ENCODE measurements around the gene C17orf113. TPM values are rescaled to one million over a fixed set of nuclear protein-coding genes. Genes with fewer than 3 reads are reported as not detected.

C17orf113 gene
- 0.70 TPM in 1 of 2 replicates, not detected in the other for total RNA-seq

DNA sequence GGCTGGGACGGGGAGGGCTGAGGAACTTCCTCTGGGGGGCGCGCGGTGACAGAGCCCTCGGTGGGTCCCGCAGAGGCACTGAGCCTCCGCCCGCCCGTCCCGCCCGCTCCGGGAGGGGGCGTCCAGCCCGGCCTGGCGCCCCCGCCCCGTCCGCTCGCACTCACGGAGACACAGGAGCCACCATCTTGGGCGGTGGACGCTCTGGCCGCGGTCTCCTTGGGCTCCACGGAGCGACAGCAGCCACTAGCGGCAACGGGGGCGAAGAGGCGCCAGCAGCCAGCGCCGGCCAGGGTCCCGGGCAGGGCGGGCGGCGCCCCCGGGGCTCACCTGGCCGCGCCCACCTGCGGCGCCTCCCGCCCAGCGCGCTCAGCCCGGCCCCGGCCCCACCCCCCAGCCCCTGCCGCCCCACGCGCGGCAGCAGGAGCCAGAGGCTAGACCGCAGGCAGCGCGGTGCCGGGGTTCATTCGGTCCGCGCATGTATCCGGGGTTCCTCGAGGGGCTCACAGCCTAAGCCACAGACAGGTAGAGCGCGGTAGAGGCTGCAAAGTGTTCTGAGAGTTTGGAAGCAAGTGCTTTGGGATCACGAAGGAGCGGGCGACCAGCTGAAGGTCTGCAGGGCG, at the start of gene C17orf113:
Gene C17orf113 (minus strand): TSS at position 209 of the 620 bp plus-strand sequence. CDS start 7,225 bp downstream, outside the sequence.
- DNase-seq (ENCODE audit: extremely low read depth, low read depth, low spot score), result no peak

DNA sequence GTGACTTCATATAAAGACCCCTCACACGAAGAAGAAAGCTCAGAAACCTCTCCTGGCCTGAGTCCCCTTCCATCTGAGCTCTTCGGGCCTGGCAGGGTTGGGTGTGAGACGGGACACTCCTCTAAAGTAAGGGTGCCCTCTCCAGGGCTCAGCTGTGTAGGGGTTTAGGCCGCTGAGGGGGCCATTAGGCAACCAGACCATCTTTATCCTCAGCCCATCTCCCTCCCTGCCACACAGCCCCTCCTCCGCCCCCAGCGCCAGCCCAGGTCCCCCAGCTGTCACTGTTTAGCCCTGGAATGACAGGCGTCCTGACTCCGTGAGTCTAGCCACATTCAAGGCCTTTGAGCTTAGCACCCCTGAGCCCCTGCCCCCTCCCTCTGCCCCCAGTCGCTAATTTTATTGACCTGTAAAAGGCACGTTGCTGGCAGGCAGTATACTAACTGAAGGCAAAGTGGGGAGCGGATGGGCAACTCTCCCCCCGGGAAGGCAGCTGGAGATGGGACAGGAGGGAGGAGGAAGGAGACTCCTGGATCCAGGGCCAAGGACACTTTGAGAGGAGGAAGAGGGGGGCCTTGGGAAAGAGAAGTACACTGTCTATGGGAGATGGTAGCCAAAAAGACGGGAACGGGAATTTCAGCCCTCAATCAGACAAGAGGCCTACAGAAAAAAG, 48.5 kb upstream of the C17orf113 start:
- no peak for DNase-seq (ENCODE audit: extremely low read depth, low read depth, low spot score)

DNA sequence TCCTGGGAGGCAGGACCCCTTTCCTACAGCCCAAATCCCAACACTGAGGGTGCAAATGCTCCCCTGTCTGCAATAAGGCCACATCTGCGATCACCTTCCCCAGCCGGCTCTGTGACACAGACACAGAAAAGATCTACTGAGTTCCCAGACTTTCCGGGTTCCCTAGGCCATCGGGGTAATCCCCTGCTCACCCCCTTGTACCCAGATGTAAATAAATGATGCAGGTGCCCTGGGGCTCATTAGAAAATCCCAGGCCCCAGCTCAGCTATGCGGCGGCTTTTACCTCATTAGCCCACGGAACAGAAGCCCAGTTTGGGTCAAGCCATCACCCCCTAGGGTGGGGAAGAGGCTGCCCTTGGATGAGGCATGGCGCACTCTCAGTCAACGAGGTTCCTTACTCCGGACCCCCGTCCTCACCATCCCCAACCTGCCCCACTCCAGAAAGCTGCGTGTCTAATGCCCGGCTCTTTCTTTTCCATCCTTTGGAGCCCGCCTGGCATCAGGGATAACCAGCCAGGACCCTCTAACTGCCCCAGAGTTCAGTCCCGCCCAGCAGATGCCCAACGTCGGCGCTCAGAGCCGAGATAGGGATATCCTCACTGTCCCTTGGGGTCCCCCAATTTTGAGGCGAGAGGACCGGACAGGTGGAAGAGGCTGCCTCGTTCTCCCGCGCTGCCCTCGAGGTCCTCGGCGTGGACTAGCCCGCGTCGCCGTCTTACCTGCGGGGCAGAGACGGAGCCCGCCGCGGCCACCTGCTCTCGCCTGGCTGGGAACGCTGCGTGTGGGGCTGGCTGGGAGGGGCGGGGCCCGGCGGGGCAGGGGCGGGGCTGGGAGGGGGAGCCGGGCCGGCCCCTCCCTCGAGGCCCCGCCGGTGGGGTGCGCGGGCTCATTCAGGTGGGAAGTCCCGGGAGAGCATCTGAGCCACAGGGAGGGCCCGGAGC, 47.6 kb upstream of the C17orf113 start, which contains the start of gene ZNF385C:
Gene ZNF385C (minus strand): TSS at position 783 of the 941 bp plus-strand sequence. CDS start 35,417 bp downstream, outside the sequence.
- DNase-seq (ENCODE audit: extremely low read depth, low read depth, low spot score), result no peak

DNA sequence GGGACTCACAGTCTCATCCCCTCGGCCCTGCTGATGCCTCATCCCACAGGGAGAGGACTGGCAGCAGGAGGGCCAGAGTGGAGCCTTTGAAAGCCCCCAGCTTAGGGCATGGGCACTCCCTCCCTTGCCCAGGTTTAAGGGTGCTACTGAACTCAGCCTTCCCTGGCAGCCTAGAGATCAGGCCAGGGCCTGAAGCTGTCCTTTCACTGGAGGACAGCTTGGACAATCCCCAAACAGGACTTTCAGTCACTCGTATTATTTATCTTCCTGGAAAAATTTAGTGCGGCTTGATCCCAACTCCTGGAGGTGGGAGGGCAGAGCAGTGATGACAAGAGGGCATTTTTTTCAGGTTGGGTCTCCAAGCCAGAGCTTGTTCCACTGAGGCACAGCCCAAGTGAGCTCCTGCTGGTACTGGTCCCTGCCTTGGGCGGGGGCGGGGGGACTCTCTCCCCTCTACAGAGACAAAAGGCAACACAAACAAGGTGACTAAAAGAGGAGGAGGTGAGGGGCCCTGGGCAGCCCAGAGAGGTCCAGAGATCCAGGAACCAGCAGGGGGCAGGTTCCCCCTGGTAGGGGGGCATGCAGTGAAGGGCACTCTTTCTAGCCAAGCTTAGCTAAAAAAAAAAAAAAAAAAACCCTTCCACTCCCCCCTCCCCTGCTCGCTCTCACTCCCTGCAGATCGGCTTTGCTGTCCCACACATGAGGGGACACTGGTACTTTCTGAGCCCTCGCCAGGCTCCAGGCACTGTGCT, 46.1 kb upstream of the C17orf113 start:
- DNase-seq (ENCODE audit: extremely low read depth, low read depth, low spot score), result no peak

DNA sequence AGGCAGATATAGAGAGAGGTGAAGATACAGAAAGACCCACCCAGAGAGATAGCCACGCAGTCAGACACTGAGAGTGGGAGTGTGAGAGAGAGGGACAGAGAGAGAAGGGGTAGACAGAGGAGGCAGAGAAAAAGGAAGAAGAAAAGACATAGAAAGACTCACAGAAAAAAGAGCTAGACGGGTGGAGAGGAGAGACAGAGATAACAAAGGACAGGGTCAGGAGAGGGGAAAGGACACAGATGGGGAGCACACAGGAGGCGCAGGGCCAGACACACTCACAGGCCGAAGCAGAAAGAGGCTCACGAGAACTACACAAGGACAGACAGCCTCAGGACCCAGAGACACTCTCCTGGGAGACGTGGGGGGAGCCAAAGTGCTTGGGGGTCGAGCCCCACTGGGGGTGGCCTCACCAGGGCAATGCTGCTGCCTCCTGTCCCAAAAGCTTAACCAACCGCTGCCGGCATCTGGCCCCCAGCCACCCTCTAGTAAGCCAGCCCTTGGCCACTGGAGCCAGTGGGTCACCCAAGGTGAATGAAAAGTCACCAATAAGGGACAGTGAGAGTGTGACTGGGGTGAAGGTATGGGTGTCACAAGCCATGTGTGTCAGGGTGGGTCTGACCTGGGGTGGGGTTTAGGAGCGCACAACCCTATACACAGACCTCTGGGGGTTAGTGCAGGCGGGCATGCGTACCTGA, 44.1 kb upstream of the C17orf113 start:
- DNase-seq (ENCODE audit: extremely low read depth, low read depth, low spot score), result no peak

DNA sequence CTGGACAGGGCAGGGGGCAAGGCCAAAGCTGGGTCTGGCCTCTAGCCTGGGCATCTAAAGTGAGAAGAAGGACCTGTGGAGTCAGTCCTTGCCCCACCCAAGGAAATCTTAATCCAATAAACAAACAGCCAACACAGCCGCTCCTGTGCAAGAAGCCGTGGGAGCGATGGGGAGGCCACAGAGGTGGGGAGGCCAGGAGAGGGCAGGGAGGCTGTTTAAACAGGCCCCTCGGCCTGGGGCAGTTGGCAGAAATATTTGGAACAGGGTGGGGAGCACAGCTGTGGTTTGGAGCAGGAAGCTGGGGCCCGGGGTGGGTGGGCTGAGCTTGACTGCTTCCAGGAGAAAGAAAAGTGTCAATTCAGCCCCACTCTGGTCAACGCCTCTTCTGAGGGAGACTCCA, 42.5 kb upstream of the C17orf113 start:
- no peak for DNase-seq (ENCODE audit: extremely low read depth, low read depth, low spot score)

DNA sequence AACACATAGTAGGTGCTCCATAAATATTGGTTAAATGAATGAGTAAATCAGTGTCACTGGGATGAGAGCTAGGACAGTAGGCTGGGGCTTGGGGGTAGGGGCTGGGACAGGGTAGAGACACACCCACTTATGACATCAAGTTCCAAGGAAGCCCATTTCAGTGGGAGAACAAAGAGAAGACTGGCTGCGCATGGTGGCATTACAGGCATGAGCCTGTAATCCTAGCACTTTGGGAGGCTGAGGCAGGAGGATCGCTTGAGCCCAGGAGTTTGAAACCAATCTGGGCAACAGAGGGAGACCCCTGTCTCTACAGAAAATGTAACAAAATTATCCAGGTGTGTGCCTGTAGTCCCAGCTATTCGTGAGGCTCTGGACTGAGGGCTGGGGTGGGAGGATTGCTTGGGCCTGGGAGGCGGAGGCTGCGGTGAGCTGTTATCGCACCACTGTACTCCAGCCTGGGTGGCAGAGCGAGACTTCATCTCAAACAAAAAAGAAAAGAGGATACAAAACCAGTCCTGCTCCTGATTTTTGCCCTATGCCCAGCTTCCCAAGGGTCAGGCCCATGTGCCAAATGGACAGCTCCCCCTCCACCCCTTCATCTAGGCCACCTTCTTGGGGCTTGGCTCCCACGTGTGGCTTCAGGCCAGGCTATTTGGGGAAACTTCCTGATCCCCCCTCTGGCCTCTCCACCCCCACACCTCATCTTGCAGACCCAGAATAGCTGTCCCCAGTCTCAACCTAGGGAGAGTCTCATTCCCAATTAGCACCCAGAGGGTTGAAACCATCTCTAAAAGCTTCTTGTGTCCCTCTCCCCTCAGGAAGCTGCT, 40.8 kb upstream of the C17orf113 start:
- DNase-seq (ENCODE audit: extremely low read depth, low read depth, low spot score), result no peak

DNA sequence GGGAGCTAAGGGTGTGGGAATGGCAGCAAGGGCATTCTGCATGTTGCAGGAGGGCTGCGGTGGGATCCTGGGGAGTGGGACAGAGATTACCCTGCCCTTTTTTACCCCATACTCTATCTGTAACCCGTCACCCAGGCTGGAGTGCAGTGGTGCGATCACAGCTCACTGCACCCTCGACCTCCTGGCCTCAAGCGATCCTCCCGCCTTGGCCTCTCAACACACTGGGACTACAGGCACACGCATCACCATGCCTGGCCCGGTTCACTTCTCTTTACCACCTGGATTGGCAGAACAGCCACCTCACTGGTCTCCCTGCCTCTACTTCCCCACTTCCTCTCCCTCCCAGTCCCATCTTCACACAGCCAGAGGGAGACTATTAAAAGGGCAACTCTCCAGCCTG, 38.3 kb upstream of the C17orf113 start:
- no peak for DNase-seq (ENCODE audit: extremely low read depth, low read depth, low spot score)

DNA sequence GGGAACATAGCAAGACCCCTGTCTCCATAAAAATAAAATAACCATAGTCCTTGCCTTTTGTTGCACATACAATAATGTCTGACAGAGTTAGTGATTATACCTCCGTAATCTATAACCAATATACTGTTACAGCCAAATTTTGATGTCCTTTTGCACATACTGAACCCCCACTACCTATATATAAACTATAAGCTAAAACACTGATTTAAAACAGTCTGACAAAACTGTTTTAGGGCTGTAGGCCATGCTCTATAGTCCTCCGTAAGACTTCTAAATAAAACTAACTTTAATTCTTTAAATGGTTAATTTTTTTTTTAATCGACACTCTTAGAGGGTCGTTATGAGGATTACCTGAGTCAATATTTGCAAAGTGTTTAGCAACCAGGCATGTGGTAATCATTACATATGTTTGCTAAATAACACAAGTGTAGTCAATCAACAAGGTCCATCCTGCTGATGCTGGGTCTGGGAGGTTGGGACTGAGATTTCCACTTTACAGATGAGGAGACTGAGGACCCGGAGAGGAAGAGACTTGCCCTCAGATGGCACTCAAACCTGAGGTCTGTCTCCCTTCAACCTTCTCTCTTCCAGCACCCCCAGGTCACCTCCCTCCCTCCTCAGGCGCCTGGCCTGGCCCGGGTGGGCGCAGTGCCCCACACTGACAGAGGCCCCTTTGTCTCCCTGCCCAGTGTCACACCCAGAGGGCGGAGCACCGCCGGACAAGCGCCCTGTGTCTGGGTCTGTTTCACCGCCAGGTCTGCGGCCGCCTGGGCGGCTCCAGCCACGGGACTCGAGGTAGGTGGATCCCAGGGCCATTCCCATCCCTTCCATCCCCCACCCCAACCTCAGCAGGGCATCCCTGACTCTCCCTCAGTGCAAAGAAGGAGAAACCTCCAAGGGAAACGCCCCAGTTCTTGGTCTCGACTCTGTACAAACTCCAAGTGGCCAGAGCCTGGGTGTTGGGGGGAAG, 37.6 kb upstream of the C17orf113 start:
- no peak for DNase-seq (ENCODE audit: extremely low read depth, low read depth, low spot score)

DNA sequence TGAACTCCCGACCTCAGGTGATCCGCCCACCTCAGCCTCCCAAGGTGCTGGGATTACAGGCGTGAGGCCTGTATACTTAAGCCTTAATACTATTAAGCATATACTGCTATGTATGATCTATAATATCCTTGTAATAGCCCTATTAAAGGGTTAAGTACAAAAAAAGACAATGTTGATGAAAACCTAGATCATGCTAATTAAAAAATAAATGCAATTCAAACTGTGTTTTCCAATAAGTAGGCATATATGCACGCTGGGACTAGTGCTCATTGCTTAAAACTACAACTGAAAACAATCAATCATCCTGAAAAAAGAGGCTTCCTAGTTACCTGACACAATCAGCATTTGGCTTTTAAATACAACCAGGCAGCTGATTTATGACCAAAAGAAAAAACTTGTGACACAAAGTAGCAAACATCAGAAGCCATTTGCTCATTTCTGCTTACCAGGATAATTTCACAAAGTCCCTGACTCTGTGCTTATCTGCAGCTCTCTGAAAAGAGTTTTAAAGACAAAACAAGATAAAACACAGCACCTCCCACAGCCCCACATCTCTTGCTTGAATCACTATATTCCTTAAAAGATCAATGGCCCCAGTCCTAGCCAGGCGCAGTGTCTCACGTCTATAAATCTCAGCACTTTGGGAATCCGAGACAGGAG, 36.8 kb upstream of the C17orf113 start:
- no peak for DNase-seq (ENCODE audit: extremely low read depth, low read depth, low spot score)

DNA sequence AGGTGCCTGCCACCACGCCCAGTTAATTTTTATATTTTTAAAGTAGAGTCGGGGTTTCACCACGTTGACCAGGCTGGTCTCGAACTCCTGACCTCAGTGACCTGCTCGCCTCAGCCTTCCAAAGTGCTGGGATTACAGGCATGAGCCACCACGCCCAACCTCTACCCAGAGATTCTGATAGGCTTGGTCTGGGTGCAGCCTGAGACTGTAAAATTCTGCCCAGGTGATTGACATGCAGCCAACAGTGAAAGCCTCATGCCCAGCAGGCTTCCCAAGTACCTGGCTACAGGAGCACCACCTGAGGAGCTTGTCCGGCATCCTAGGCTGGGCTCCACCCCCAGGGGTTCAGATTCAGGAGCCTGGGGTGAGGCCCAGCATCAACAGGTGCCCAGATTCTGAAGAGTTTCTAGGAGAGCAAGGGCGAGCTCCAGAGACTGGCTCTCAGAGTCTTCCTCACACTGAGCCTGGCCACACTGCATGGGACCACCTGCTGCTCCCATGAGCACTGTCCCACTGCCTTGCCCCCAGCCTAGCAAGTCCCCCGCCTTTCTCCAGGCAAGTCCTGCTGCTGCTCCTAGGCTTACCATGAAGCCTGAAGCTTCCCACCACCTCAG, 31.2 kb upstream of the C17orf113 start:
- no peak for DNase-seq (ENCODE audit: extremely low read depth, low read depth, low spot score)

DNA sequence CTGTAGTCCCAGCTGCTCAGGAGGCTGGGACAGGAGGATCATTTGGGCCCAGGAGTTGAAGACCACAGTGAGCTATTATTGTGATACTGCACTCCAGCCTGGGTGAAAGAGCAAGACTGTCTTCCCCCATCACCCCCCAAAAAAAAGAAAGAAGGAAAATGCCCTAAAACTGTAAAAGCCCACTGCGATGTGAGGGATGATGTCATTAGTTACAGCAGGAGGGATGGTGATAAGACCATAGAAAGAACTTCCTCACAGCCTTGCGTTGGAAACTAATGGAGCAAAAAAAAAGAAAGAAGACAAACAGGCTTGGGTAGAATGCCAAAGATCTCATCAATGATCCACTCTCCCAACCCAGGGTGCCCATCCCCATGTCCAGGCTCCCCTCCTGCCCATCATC, 29.1 kb upstream of the C17orf113 start:
- DNase-seq (ENCODE audit: extremely low read depth, low read depth, low spot score), result no peak

DNA sequence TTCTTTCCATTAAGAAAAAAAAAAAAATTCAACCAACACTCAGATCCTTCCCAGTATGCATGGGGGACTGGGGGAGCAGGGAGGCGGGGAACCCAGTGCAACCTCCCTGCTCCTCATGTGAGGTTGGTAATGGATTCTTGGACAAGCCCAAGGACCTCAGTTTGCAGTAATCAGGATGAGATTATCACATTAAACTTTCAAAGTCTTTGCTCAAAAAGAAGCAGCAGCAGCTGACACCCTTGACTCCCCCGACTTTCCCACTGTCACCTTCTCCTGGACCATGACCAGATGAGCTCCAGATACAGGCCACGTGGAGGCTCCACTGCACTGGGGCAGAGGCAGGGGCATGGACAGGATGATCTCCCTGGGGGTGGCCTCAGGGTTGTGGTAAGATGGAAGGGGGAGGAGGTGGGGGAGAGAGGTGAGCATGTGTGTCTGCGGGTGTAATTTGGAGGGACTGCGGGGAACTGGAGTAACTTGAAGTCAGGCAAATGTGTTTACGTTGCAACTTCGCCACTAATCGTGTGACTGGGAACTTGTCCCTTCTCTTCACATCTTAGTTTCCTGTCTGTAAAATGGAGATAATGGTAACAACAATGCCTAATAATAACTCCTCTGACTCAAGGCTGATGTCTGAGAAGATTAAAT, 28.1 kb upstream of the C17orf113 start:
- no peak for DNase-seq (ENCODE audit: extremely low read depth, low read depth, low spot score)

DNA sequence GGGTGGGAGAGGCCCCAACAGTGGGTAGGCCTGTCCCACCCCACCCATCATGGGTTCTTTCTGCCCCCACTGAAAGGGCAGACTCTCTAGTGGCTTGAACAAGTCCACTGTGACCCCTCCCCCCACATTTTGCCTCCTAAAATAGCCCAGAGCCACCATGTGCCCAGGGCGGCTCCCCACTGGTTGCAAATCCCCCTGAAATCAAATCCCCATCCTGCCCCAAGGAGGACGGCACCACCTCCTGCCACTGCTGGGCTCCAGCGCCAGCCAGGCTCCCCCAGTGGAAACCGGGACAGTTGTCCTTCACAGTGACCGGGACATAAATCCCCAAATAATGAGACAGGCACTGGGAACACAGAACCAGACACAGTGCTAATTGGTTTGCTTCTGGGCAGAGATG, 27.4 kb upstream of the C17orf113 start:
- no peak for DNase-seq (ENCODE audit: extremely low read depth, low read depth, low spot score)

DNA sequence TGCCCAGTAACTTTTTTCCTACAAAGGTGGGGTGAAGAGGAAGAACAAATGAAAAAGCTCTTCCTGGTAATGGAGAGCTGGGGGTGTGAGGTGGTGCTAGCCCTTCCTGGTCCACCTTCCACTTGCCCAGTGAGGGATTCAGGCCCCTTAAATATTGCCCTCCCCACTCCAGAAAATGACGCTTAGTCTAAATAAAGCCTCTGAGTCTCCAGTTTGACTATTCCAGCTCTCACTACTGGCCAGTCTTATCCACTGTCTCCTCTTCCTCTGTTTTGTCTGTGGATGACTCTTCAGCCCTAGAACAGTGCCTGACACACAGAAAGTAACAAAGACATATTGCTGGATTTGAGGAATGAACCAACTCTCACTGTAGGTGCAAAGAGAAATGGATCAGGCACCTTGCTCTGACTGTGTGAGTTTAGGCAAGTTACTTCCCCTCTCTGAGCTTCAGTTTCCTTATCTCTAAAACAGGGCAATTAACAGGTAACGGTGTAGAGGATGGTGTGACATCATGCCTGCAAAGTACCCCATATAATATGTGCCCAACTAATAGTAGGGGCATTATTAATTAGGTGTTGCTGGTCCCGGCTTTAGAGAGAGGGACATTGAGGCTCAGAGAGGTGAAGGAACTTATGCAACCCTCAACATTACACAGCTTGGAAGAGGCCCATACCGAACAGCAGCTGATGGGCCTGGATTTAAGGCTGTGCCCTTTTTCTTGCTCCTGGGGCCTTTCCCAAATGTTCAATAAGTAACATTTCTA, 26.6 kb upstream of the C17orf113 start:
- no peak for DNase-seq (ENCODE audit: extremely low read depth, low read depth, low spot score)

DNA sequence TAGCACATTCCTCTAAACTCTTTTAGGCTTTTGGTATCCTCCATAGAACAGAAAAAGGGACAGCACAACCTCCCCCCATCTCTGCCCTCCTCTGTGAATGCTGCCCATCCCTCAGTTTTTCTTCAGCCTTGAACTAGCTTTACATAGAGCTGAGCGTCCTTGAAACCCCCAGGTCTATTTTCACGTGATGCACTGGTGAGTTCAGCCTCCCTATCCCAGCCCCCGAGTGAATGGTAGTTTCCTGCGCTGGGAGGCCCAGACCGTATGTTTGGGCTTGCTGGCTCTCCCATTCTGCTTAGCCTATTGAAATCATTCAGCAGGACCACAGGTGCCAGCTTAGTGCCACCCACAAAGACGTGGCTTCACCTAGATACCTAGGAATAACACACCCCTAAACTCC, 25.4 kb upstream of the C17orf113 start:
- DNase-seq (ENCODE audit: extremely low read depth, low read depth, low spot score), result no peak

Data from glomerular endothelial cell (primary cell).